IPS-18c (cell line): Measurements from ENCODE around the gene CLCF1.

Source experiments
- H3K4me3 ChIP-seq: 2 replicates; pipeline ENCODE4 v1.7.0; 2013; ENCODE audit warnings: low read depth, mild to moderate bottlenecking, low read length, moderate library complexity; ENCODE audit not compliant: insufficient read depth
- H3K9me3 ChIP-seq: one replicate; pipeline ENCODE4 v1.6.1; 2013; ENCODE audit warnings: mild to moderate bottlenecking, low read length, moderate library complexity; ENCODE audit not compliant: control insufficient read depth, insufficient read depth

The CLCF1 gene

DNA sequence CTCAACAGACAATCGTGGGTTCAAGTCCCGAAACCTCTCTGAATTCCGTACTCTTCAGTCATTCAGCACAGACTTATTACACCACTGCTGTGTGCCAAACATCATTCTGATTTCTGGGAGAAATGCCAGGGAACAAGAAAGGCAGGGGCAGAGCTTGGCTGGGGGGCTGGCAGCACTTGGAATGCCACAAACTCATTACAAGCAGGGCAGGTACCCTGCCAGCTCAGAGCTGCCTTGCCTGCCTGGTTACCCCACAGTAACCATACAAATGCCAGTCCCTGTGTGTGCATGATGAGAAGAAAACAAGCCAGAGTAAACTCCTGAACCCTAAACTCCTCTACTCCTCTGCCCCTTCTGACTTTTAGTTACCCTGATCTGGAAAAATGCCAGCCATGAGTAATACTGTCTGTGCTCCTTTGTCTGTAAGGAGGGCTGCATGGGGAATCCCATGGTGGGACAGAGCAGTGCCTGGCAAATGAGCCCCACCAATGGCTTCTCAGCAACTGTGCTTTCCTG is 11.5 kb upstream of the CLCF1 start:
- H3K9me3 ChIP-seq = no peaks in the 10 kb centered on the region
- H3K4me3 ChIP-seq = no peak overlapping the region

- no peaks in the 10 kb centered on the region for H3K9me3 ChIP-seq
- H3K4me3 ChIP-seq = no peak overlapping the region
These were observed 9.1 kb upstream of the CLCF1 start for GRCh38 chr11:67382276-67383136.

GRCh38 chr11:67381244-67381972 is 8.0 kb upstream of the CLCF1 start:
- Histone ChIP-seq H3K4me3 (no peak overlapping the region), H3K9me3 (no peaks in the 10 kb centered on the region)

GRCh38 chr11:67379061-67380058 is 6.0 kb upstream of the CLCF1 start:
- Histone ChIP-seq H3K4me3 (no peak overlapping the region), H3K9me3 (no peaks in the 10 kb centered on the region)

GRCh38 chr11:67378544-67378943 is 5.1 kb upstream of the CLCF1 start:
- Histone ChIP-seq H3K9me3 (no peaks in the 10 kb centered on the region), H3K4me3 (no peak overlapping the region)

GRCh38 chr11:67376873-67377808 is 3.7 kb upstream of the CLCF1 start:
- Histone ChIP-seq H3K4me3 (no peak overlapping the region), H3K9me3 (no peaks in the 10 kb centered on the region)

- H3K4me3 ChIP-seq = peak overlapping the region; percentile 41
- H3K9me3 ChIP-seq = no peaks in the 10 kb centered on the region
These were observed 2.8 kb upstream of the CLCF1 start for GRCh38 chr11:67376063-67376820.

GRCh38 chr11:67375320-67376055 is 2.1 kb upstream of the CLCF1 start:
- Histone ChIP-seq H3K4me3 (peak overlapping the region; percentile 41), H3K9me3 (no peaks in the 10 kb centered on the region)

DNA sequence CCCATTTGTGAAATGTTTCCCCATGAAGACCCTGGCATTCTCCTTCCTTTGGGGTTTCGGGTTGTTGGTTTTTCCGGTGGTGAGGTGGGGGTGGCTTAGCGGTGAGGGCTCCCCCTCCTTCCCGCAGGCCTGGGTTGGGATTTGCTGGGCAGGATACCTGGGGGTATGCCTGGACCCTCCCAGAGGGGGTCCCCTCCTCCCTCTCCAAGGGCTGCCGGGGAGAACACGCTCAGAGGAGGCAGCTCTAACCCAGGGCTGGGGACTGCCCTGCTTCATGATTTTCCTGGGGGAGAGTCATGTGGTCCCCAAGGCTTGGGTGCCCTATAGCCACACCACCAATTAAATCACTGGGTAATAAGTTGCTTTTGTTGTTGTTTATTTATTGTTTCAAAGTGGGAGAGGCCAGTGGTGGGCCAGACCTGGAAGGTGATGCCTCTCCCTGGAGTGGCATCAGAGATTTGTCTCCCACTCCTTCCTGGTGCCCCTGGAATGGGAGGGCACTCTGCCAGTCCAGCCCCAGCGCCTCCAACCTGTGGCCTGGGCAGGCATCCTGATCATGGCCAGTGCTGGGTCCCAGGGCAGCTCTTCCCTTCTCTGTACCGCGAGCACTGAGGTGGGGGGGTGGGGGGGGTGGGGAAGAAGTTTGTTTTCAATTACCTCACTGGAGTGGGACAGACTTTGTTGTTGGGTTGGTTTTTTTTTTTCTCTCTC is 1.3 kb upstream of the CLCF1 start:
- H3K4me3 ChIP-seq = peak overlapping the region; percentile 73

GRCh38 chr11:67373648-67374570 is 511 bp upstream of the CLCF1 start:
- Histone ChIP-seq H3K9me3 (no peaks in the 10 kb centered on the region), H3K4me3 (peak overlapping the region; percentile 73)

More for the DNA sequence above, 1.3 kb upstream of the CLCF1 start:
- no peaks in the 10 kb centered on the region for H3K9me3 ChIP-seq

- Histone ChIP-seq H3K4me3 (peak overlapping the region; percentile 73), H3K9me3 (no peaks in the 10 kb centered on the region)
These were observed 941 bp downstream of the CLCF1 start for GRCh38 chr11:67372321-67372992.

- H3K4me3 ChIP-seq = peak overlapping the region; percentile 49
These were observed 1.5 kb downstream of the CLCF1 start for GRCh38 chr11:67371911-67372320.

More at GRCh38 chr11:67371911-67372320, 1.5 kb downstream of the CLCF1 start:
- H3K9me3 ChIP-seq = no peaks in the 10 kb centered on the region
